HepG2 (cell line): Measurements from ENCODE around the gene ZNF620. TPM values are rescaled to one million over a fixed set of nuclear protein-coding genes. Genes with fewer than 3 reads are reported as not detected.

Experiments used
- ATAC-seq: fragments of 200-7000 bp; cut with Tn5 transposase; 3 replicates; pipeline ENCODE4 v1.9.1; 2020; ENCODE audit warnings: mild to moderate bottlenecking, moderate library complexity
- BruUV-seq: library from RNA; stranded (reverse); fragments of 400-500 nt; replicated peaks from 2 replicates; lab custom pipeline; 2021; lab: Mats Ljungman, UMichigan
- CTCF ChIA-PET: fragments of 300-600 bp; formaldehyde crosslinking; extraction: SDS; loops from one replicate; lab custom pipeline; 2021; ENCODE audit warnings: low total read pairs, inconsistent platforms, low intra/inter-chr PET ratio; lab: Yijun Ruan, JAX
- POLR2A ChIA-PET: fragments of 350-600 bp; sonication (Branson Sonifier 250); formaldehyde crosslinking; loops from one replicate; lab custom pipeline; 2020; ENCODE audit warnings: antibody characterized with exemption, inconsistent platforms; lab: Yijun Ruan, JAX
- DNase-seq: peaks from one replicate; pipeline ENCODE4 v3.0.0-alpha.2; 2015; ENCODE audit warnings: low spot score
- FAIRE-seq: peaks from 3 replicates; lab custom pipeline; 2011; peaks lifted over from hg19 to GRCh38; lab: Jason Lieb, UNC
- H2AFZ ChIP-seq: one replicate; pipeline ENCODE4 v1.6.1; 2011; ENCODE audit warnings: low read length, inconsistent platforms
- H3K27ac ChIP-seq: fragments of 300-600 bp; 3 replicates; pipeline ENCODE4 v1.8.0; 2011; ENCODE audit warnings: mixed run types, mild to moderate bottlenecking, mixed read lengths, low read length, inconsistent platforms; ENCODE audit not compliant: insufficient read depth; ENCODE audit errors: extremely low read length
- H3K27me3 ChIP-seq, 2 experiments: fragments of 200-600 bp in 1 of 2; 2 replicates in 1 of 2; 3 replicates in 1 of 2; pipeline versions ENCODE4 v1.6.0 to v1.8.0; 2011; ENCODE audit warnings: low read length in 2 of 2, mild to moderate bottlenecking in 2 of 2, moderate library complexity in 2 of 2, inconsistent platforms in 1 of 2; ENCODE audit not compliant: insufficient read depth in 2 of 2, control insufficient read depth in 1 of 2
- H3K36me3 ChIP-seq, 2 experiments: fragments of 200-600 bp in 1 of 2; replicated peaks in 1 of 2; 2 replicates in 1 of 2; 3 replicates in 1 of 2; pipeline versions ENCODE4 v1.5.1 to v1.8.0; 2011; ENCODE audit warnings: low read length in 2 of 2, inconsistent platforms in 1 of 2; ENCODE audit not compliant: insufficient read depth in 2 of 2, control insufficient read depth in 1 of 2
- H3K4me1 ChIP-seq: 2 replicates; pipeline ENCODE4 v1.5.1; 2012; ENCODE audit warnings: low read length, inconsistent platforms; ENCODE audit not compliant: insufficient read depth
- H3K4me2 ChIP-seq: 2 replicates; pipeline ENCODE4 v1.6.0; 2011; ENCODE audit warnings: low read depth, low read length, inconsistent platforms
- H3K4me3 ChIP-seq, 3 experiments: fragments of 200-600 bp in 1 of 3; sonication (generic), shearing (Covaris generic) in 1 of 3; replicated peaks in 1 of 3; 2 replicates each; pipeline ENCODE4 v1.5.1; 2011 to 2016; ENCODE audit warnings: low read length in 3 of 3, inconsistent platforms in 2 of 3, low read depth in 2 of 3, mild to moderate bottlenecking in 2 of 3, control low read depth in 1 of 3, mixed read lengths in 1 of 3; ENCODE audit not compliant: insufficient read depth in 1 of 3
- H3K79me2 ChIP-seq: one replicate; pipeline ENCODE4 v1.6.1; 2011; ENCODE audit warnings: low read length, inconsistent platforms; ENCODE audit not compliant: insufficient read depth
- H3K9ac ChIP-seq: 2 replicates; pipeline ENCODE4 v1.6.0; 2011; ENCODE audit warnings: mild to moderate bottlenecking, low read depth, low read length, inconsistent platforms; ENCODE audit not compliant: insufficient read depth
- H3K9me3 ChIP-seq: 2 replicates; pipeline ENCODE4 v1.5.1; 2012; ENCODE audit warnings: mild to moderate bottlenecking, low read length
- H4K20me1 ChIP-seq: 2 replicates; pipeline ENCODE4 v1.6.0; 2011; ENCODE audit warnings: inconsistent platforms, mild to moderate bottlenecking, low read length, moderate library complexity; ENCODE audit not compliant: insufficient read depth
- CSRNP2 ChIP-seq: sonication (generic); formaldehyde crosslinking; conservative IDR thresholded peaks from 2 replicates; pipeline ENCODE4 v1.8.0; 2022; ENCODE audit warnings: low read depth, missing genetic modification reagents
- IKZF4 ChIP-seq: sonication (generic); formaldehyde crosslinking; IDR thresholded peaks from 2 replicates; pipeline ENCODE4 v1.5.1; 2020; ENCODE audit warnings: borderline replicate concordance, mild to moderate bottlenecking, low read depth, missing genetic modification reagents; ENCODE audit errors: not compliant biosample characterization
- JUN ChIP-seq: sonication (generic); formaldehyde crosslinking; IDR thresholded peaks from 2 replicates; pipeline ENCODE4 v1.4.0; 2020; ENCODE audit warnings: mild to moderate bottlenecking, missing genetic modification reagents
- SIN3A ChIP-seq: IDR thresholded peaks from 2 replicates; pipeline ENCODE4 v1.6.1; 2011; ENCODE audit warnings: low read depth, mild to moderate bottlenecking, control low read depth, low read length, borderline replicate concordance
- SPEN ChIP-seq: sonication (generic); formaldehyde crosslinking; IDR thresholded peaks from 2 replicates; pipeline ENCODE4 v1.5.1; 2020; ENCODE audit warnings: low read depth, mild to moderate bottlenecking, missing genetic modification reagents
- TAF1 ChIP-seq: sonication (generic); formaldehyde crosslinking; IDR thresholded peaks from 2 replicates; pipeline ENCODE4 v1.4.0; 2020; ENCODE audit warnings: missing genetic modification reagents
- XRCC5 ChIP-seq: fragments of 200-400 bp; formaldehyde crosslinking; optimal IDR thresholded peaks from 2 replicates; pipeline ENCODE3; 2017; ENCODE audit warnings: mild to moderate bottlenecking, low read length
- ZFP36L1 ChIP-seq: sonication (generic); formaldehyde crosslinking; IDR thresholded peaks from 2 replicates; pipeline ENCODE4 v1.8.0; 2022; ENCODE audit warnings: mild to moderate bottlenecking, missing genetic modification reagents, moderate library complexity
- ZNF674 ChIP-seq: sonication (generic); formaldehyde crosslinking; IDR thresholded peaks from 2 replicates; pipeline ENCODE4 v1.5.0; 2020; ENCODE audit warnings: low read depth, mild to moderate bottlenecking, missing genetic modification reagents
- WGBS: methylation state at CpG from one replicate; pipeline ENCODE4 v1.1.6; 2017; ENCODE audit warnings: low lambda C conversion rate; 5-methylcytosine and 5-hydroxymethylcytosine counted together
- in situ Hi-C: cut with HindIII; loops from 2 replicates; pipeline ENCODE4 v1.10.0; 2017; ENCODE audit warnings: low pct_unique_long_range_greater_than_20kb; ENCODE audit not compliant: extremely low pct_ligation_motif_present
- intact Hi-C: fragments of 100-400 bp; cut with micrococcal nuclease; formaldehyde crosslinking; loops from one replicate; pipeline ENCODE4 v1.10.0; 2022; ENCODE audit not compliant: unreplicated experiment
- polyA plus RNA-seq, 8 experiments: library from polyadenylated mRNA; depleted of rRNA in 3 of 8; stranded (reverse) in 7 of 8; unstranded in 1 of 8; fragments of >200 nt; fragmentation: Illumina TruSeq in 4 of 8; extraction: Trizol in 4 of 8; gene quantifications; 2 replicates each; pipeline versions ENCODE4 v1.2.1 to v1.2.3, GENCODE V29; 2011 to 2016; ENCODE audit warnings: low read depth in 4 of 8, missing spikeins in 1 of 8, mixed read lengths in 1 of 8; ENCODE audit not compliant: insufficient read depth in 1 of 8
- total RNA-seq, 5 experiments: library from RNA; depleted of rRNA; stranded (reverse); fragments of >200 nt; fragmentation: Illumina TruSeq; extraction: Trizol; gene quantifications; 2 replicates each; pipeline ENCODE4 v1.2.3, GENCODE V29; 2016; ENCODE audit warnings: low read depth in 1 of 5
- TF ChIP-seq, protein P1 (sequence below): sonication (generic); formaldehyde crosslinking; IDR thresholded peaks from 2 replicates; pipeline ENCODE4 v1.4.0; 2020; ENCODE audit warnings: missing genetic modification reagents
- TF ChIP-seq, protein P2 (sequence below): sonication (generic); formaldehyde crosslinking; IDR thresholded peaks from 2 replicates; pipeline ENCODE4 v1.4.0; 2020; ENCODE audit warnings: missing genetic modification reagents, borderline replicate concordance
- TF ChIP-seq, protein P3 (sequence below): sonication (generic); formaldehyde crosslinking; IDR thresholded peaks from 2 replicates; pipeline ENCODE4 v1.4.0; 2020; ENCODE audit warnings: mild to moderate bottlenecking, low read depth, missing genetic modification reagents

ZNF620 gene
- total and polyA plus RNA-seq, 2 of the 13 experiments (the other 11 are each of a cell fraction or from before 2014, with no cell fraction given): 2.3 to 12.2 TPM

DNA sequence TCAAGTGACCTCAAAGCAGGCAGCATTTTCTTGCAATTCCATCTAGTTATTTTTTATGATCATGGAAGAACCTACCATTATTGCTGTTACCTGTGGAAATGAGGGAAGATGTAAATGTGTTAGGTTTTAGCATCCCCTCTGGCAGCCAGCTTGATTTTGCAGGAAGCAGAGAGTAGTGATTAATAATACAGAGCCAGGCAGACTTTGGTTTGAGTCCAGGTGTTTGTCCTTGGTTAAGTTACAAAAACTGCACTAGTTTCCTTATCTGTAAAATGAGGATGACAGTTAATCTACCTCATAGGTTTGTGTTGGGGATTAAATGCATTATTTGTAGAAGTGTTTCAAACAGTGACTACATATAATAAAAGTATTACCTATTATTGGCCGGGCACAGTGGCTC is 12.2 kb downstream of the ZNF620 start:
- no peak overlapping the region for H2AFZ ChIP-seq
- WGBS: 83% methylated on average over 1 of the region's 1 CpG
- no TSS peak for BruUV-seq
- FAIRE-seq: no peak
- no peaks in the 10 kb centered on the region for H3K9me3 ChIP-seq
- H3K36me3 ChIP-seq: peaks cover 3 to 14% of the 10 kb centered on the region in 2 experiments
- no peaks in the 10 kb centered on the region for H3K4me1 ChIP-seq
- H3K4me2 ChIP-seq: no peak overlapping the region
- no peak for DNase-seq
- ChIA-PET CTCF (no interaction called here), POLR2A (no interaction called here)
- no peak overlapping the region for H3K27ac ChIP-seq
- no peaks in the 10 kb centered on the region for H3K27me3 ChIP-seq
- TF ChIP-seq SPEN (CRISPR knock-in tag) (no peak), CSRNP2 (CRISPR knock-in tag) (no peak), SIN3A (no peak), IKZF4 (no peak), ZFP36L1 (CRISPR knock-in tag) (no peak), XRCC5 (no peak), ZNF674 (CRISPR knock-in tag) (no peak), TAF1 (CRISPR knock-in tag) (no peak), JUN (CRISPR knock-in tag) (no peak)
- TF ChIP-seq, protein P1, sequence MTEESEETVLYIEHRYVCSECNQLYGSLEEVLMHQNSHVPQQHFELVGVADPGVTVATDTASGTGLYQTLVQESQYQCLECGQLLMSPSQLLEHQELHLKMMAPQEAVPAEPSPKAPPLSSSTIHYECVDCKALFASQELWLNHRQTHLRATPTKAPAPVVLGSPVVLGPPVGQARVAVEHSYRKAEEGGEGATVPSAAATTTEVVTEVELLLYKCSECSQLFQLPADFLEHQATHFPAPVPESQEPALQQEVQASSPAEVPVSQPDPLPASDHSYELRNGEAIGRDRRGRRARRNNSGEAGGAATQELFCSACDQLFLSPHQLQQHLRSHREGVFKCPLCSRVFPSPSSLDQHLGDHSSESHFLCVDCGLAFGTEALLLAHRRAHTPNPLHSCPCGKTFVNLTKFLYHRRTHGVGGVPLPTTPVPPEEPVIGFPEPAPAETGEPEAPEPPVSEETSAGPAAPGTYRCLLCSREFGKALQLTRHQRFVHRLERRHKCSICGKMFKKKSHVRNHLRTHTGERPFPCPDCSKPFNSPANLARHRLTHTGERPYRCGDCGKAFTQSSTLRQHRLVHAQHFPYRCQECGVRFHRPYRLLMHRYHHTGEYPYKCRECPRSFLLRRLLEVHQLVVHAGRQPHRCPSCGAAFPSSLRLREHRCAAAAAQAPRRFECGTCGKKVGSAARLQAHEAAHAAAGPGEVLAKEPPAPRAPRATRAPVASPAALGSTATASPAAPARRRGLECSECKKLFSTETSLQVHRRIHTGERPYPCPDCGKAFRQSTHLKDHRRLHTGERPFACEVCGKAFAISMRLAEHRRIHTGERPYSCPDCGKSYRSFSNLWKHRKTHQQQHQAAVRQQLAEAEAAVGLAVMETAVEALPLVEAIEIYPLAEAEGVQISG (CRISPR knock-in tag): no peak
- TF ChIP-seq, protein P2, sequence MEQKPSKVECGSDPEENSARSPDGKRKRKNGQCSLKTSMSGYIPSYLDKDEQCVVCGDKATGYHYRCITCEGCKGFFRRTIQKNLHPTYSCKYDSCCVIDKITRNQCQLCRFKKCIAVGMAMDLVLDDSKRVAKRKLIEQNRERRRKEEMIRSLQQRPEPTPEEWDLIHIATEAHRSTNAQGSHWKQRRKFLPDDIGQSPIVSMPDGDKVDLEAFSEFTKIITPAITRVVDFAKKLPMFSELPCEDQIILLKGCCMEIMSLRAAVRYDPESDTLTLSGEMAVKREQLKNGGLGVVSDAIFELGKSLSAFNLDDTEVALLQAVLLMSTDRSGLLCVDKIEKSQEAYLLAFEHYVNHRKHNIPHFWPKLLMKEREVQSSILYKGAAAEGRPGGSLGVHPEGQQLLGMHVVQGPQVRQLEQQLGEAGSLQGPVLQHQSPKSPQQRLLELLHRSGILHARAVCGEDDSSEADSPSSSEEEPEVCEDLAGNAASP (CRISPR knock-in tag): no peak
- TF ChIP-seq, protein P3, sequence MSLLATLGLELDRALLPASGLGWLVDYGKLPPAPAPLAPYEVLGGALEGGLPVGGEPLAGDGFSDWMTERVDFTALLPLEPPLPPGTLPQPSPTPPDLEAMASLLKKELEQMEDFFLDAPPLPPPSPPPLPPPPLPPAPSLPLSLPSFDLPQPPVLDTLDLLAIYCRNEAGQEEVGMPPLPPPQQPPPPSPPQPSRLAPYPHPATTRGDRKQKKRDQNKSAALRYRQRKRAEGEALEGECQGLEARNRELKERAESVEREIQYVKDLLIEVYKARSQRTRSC (CRISPR knock-in tag): no peak
- no peaks in the 10 kb centered on the region for H3K79me2 ChIP-seq
- no peaks in the 10 kb centered on the region for H4K20me1 ChIP-seq
- H3K9ac ChIP-seq: no peak overlapping the region
- no peak overlapping the region for H3K4me3 ChIP-seq
- intact Hi-C loops (no loop called here), in situ Hi-C loops (no loop called here)
- no peak for ATAC-seq
